ENCODE measurements around the gene CLK2. TPM values are rescaled to one million over a fixed set of nuclear protein-coding genes. Genes with fewer than 3 reads are reported as not detected.

The CLK2 gene
- polyA plus RNA-seq, 1 donor from 2014 or later, result 44.4 TPM

GRCh38 chr1:155267373-155267772 is 5.9 kb downstream of the CLK2 start:
- Histone ChIP-seq H3K79me2 (replicated peaks; ENCODE audit: insufficient read depth, low read length) (peaks cover 14% of the 10 kb centered on the region), H4K20me1 (ENCODE audit: insufficient read depth) (peaks cover 2% of the 10 kb centered on the region), H3K4me2 (ENCODE audit: low read length) (no peak overlapping the region), H2AFZ (ENCODE audit: low read depth, low read length) (no peak overlapping the region), H3K27ac (ENCODE audit: low read length) (no peak overlapping the region), H3K4me3 (ENCODE audit: low read length) (no peak overlapping the region), H3K9me3 (ENCODE audit: low read length) (no peaks in the 10 kb centered on the region), H3K9me2 (ENCODE audit: insufficient read depth, low read length) (no peaks in the 10 kb centered on the region), H3K27me3 (ENCODE audit: insufficient read depth, low read depth, low read length) (no peaks in the 10 kb centered on the region), H3F3A (ENCODE audit: insufficient read depth, low read length, poor library complexity, severe bottlenecking) (peaks cover 4% of the 10 kb centered on the region), H3K9ac (ENCODE audit: low read length) (no peak overlapping the region), H3K36me3 (ENCODE audit: insufficient read depth, low read length) (no peaks in the 10 kb centered on the region)
- TF ChIP-seq, protein P1, sequence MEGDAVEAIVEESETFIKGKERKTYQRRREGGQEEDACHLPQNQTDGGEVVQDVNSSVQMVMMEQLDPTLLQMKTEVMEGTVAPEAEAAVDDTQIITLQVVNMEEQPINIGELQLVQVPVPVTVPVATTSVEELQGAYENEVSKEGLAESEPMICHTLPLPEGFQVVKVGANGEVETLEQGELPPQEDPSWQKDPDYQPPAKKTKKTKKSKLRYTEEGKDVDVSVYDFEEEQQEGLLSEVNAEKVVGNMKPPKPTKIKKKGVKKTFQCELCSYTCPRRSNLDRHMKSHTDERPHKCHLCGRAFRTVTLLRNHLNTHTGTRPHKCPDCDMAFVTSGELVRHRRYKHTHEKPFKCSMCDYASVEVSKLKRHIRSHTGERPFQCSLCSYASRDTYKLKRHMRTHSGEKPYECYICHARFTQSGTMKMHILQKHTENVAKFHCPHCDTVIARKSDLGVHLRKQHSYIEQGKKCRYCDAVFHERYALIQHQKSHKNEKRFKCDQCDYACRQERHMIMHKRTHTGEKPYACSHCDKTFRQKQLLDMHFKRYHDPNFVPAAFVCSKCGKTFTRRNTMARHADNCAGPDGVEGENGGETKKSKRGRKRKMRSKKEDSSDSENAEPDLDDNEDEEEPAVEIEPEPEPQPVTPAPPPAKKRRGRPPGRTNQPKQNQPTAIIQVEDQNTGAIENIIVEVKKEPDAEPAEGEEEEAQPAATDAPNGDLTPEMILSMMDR (IDR thresholded peaks at IDR 0.05; ENCODE audit: poor library complexity, severe bottlenecking), result no peak
- TF ChIP-seq SMC3 (conservative IDR thresholded peaks at IDR 0.05; ENCODE audit: poor library complexity) (no peak), REST (IDR thresholded peaks at IDR 0.05; ENCODE audit: borderline replicate concordance) (no peak), MXI1 (conservative IDR thresholded peaks at IDR 0.05; ENCODE audit: poor library complexity, severe bottlenecking) (no peak), POLR2AphosphoS5 (IDR thresholded peaks at IDR 0.05) (no peak), EZH2 (IDR thresholded peaks at IDR 0.05; ENCODE audit: borderline replicate concordance, insufficient read depth, low read length, poor library complexity, severe bottlenecking) (no peak), RAD21 (conservative IDR thresholded peaks at IDR 0.05) (no peak), EP300 (conservative IDR thresholded peaks at IDR 0.05; ENCODE audit: poor library complexity, severe bottlenecking) (no peak), TAF1 (IDR thresholded peaks at IDR 0.05; ENCODE audit: low read depth) (no peak)

- Histone ChIP-seq H3K36me3 (ENCODE audit: insufficient read depth, low read length) (no peaks in the 10 kb centered on the region), H3F3A (ENCODE audit: insufficient read depth, low read length, poor library complexity, severe bottlenecking) (peaks cover 4% of the 10 kb centered on the region), H3K4me2 (ENCODE audit: low read length) (no peak overlapping the region), H2AFZ (ENCODE audit: low read depth, low read length) (no peak overlapping the region), H3K9ac (ENCODE audit: low read length) (no peak overlapping the region), H3K27me3 (ENCODE audit: insufficient read depth, low read depth, low read length) (no peaks in the 10 kb centered on the region), H3K79me2 (replicated peaks; ENCODE audit: insufficient read depth, low read length) (peaks cover 10% of the 10 kb centered on the region), H4K20me1 (ENCODE audit: insufficient read depth) (peaks cover under 1% of the 10 kb centered on the region), H3K27ac (ENCODE audit: low read length) (no peak overlapping the region), H3K9me3 (ENCODE audit: low read length) (no peaks in the 10 kb centered on the region), H3K4me3 (ENCODE audit: low read length) (no peak overlapping the region), H3K9me2 (ENCODE audit: insufficient read depth, low read length) (no peaks in the 10 kb centered on the region)
- TF ChIP-seq TAF1 (IDR thresholded peaks at IDR 0.05; ENCODE audit: low read depth) (no peak), REST (IDR thresholded peaks at IDR 0.05; ENCODE audit: borderline replicate concordance) (no peak), MXI1 (conservative IDR thresholded peaks at IDR 0.05; ENCODE audit: poor library complexity, severe bottlenecking) (no peak), EZH2 (IDR thresholded peaks at IDR 0.05; ENCODE audit: borderline replicate concordance, insufficient read depth, low read length, poor library complexity, severe bottlenecking) (no peak), POLR2AphosphoS5 (IDR thresholded peaks at IDR 0.05) (no peak), SMC3 (conservative IDR thresholded peaks at IDR 0.05; ENCODE audit: poor library complexity) (no peak), RAD21 (conservative IDR thresholded peaks at IDR 0.05) (no peak), EP300 (conservative IDR thresholded peaks at IDR 0.05; ENCODE audit: poor library complexity, severe bottlenecking) (no peak)
- TF ChIP-seq, protein P1 (IDR thresholded peaks at IDR 0.05; ENCODE audit: poor library complexity, severe bottlenecking), result no peak
Measured at GRCh38 chr1:155266553-155266952, 6.8 kb downstream of the CLK2 start.
